ENCODE results near the gene PKNOX1. TPM values are rescaled to one million over a fixed set of nuclear protein-coding genes. Genes with fewer than 3 reads are reported as not detected.
A peak's percentile ranks its signal among the peaks of the same experiment; 100 is the strongest.
"Not testable (repeated sequence)": the region's sequence is repeated elsewhere in the genome, so short reads cannot be mapped to it uniquely, and the experiment has no call there.

PKNOX1 gene
- total and polyA plus RNA-seq, 2 donors, result 16.0 to 19.2 TPM

DNA sequence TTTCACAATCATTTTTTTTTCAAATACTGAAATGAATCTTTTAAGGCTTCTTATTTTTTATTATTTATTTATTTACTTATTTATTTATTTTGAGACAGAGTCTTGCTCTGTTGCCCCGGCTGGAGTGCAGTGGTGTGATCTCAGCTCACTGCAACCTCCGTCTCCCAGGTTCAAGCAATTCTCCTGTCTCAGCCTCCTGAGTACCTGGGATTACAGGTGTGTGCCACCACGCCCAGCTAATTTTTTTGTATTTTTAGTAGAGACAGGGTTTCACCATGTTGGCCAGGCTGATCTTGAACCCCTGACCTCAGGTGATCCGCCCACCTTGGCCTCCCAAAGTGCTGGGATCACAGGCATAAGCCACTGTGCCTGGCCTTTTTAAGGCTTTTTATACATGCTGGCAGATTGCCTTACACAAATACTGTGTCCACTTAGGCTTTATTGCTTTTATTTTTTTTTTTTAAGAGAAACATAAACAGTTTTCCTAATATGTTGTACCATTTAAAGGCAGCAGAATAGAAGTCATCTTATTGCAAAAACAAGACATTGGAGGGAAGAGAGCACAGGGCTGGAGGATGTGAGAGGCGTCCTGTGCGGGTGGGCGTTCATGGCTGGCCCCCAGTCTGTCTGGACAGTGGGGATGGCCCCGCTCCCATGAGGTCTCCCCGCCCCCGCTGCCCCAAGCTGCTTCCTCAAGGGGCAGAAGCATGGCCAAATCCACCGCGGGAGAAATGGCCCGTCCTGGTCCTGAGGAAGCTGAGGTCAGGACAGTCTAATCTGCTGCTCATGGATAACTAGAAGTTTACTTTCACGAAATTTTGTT lies 31.9 kb downstream of the PKNOX1 start:
- not testable (repeated sequence) for DNase-seq (ENCODE audit: extremely low spot score); H3K36me3 ChIP-seq (ENCODE audit: insufficient read depth)
- 42% methylated on average over 14 of the region's 14 CpGs for WGBS

DNA sequence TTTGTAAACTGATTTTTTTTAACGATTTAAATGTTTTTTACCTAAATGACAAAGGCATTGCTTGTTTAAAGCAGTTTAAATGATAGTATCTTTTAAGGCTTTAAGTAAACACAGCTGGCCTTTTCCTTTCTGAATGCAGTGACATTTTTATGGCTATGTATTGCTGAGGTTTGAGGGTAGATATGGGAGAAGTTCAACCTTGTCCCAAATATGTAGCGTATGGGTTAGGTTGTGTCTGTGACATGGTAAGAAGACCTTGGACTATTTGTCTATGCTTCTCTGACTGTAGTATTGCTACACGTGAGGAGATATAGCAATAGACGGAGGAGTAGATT lies 32.5 kb downstream of the PKNOX1 start:
- peaks cover 2% of the 10 kb centered on the region for H3K36me3 ChIP-seq (ENCODE audit: insufficient read depth)
- H3K27ac ChIP-seq (ENCODE audit: low read depth), result no peak overlapping the region
- DNase-seq (ENCODE audit: extremely low spot score), result no peak
- H3K4me3 ChIP-seq (ENCODE audit: low read depth, low read length), result no peak overlapping the region
- H3K4me1 ChIP-seq (ENCODE audit: insufficient read depth), result no peaks in the 10 kb centered on the region
- 41% methylated on average over 4 of the region's 4 CpGs for WGBS

More for the DNA sequence above, 31.9 kb downstream of the PKNOX1 start:
- not testable (repeated sequence) for H3K4me3 ChIP-seq (ENCODE audit: low read depth, low read length); H3K4me1 ChIP-seq (ENCODE audit: insufficient read depth)
- peak overlapping the region; percentile 48 for H3K27ac ChIP-seq (ENCODE audit: low read depth)

DNA sequence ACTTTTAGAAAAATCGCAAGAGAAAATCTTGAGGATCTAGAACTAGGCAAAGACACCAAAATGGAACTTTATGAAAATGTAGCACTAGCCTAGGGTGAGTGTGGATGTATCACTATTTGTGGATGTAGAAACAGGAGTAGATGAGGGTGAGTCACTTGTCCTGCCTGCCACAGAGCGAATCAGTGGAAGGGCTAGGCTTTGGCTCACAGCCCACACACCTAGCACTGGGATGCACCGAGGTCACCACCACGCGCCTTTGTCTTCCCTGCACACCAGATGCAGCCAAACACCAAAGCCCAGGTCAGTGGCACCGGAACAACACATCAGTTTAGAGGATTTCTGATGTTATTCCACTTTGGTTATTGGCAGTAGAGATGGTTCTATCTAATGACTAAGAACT lies 38.2 kb downstream of the PKNOX1 start:
- WGBS, result 89% methylated on average over 6 of the region's 6 CpGs
- peaks cover 2% of the 10 kb centered on the region for H3K36me3 ChIP-seq (ENCODE audit: insufficient read depth)
- no peak for DNase-seq (ENCODE audit: extremely low spot score)
- no peaks in the 10 kb centered on the region for H3K4me1 ChIP-seq (ENCODE audit: insufficient read depth)
- H3K4me3 ChIP-seq (ENCODE audit: low read depth, low read length), result no peak overlapping the region
- H3K27ac ChIP-seq (ENCODE audit: low read depth), result no peak overlapping the region

DNA sequence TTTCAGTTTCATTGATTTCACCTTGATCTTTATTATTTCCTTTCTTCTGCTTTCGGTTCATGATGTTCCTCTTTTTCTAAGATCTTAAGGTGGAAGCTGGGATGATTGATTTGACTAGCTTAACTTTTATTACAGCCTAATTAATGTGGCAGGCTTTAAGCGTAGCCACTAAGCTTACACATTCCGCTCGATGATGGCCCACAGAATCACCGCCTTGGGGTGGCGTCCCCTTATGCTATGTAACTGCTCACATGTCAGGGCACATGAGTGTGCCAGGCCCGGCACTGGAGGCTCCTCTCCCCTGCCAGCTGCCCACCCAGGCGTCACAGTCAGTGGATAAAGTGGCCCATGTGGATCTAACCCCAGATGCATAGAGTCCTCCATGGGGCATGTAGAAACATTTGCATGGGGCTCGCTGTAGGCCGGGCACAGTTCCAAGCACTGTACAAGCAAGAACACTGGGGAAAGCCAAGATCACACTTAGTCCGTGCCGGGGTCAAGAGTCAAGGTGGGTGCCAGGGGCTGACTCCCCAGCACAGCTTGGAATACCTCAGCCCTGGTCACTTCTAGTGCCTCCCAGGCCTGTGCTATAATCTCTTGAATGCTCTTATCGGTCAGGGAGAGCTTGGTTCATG lies 41.7 kb downstream of the PKNOX1 start:
- Histone ChIP-seq H3K4me3 (ENCODE audit: low read depth, low read length) (no peak overlapping the region), H3K27ac (ENCODE audit: low read depth) (no peak overlapping the region), H3K4me1 (ENCODE audit: insufficient read depth) (no peaks in the 10 kb centered on the region), H3K36me3 (ENCODE audit: insufficient read depth) (no peaks in the 10 kb centered on the region)
- whole genome bisulfite sequencing, result 91% methylated on average over 13 of the region's 13 CpGs
- DNase-seq (ENCODE audit: extremely low spot score), result no peak

DNA sequence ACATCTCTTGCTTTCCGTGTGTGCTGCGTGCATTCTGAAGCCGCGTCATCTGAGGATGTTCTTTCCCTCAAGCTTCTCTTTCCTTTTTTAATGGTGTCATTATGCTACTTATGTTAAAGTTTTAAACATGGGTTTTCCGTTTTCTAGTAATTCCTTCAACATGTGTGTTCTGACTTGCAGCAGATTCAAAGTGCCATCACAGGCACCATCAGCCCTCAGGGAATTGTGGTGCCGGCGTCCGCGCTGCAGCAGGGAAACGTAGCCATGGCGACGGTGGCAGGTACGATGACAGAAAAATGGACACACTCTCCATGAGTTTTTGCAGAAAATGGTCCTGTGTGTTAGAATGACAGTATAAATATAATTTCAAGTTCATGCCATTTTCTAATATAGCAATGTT lies 42.4 kb downstream of the PKNOX1 start:
- 94% methylated on average over 13 of the region's 13 CpGs for WGBS
- Histone ChIP-seq H3K4me3 (ENCODE audit: low read depth, low read length) (no peak overlapping the region), H3K36me3 (ENCODE audit: insufficient read depth) (no peaks in the 10 kb centered on the region)

DNA sequence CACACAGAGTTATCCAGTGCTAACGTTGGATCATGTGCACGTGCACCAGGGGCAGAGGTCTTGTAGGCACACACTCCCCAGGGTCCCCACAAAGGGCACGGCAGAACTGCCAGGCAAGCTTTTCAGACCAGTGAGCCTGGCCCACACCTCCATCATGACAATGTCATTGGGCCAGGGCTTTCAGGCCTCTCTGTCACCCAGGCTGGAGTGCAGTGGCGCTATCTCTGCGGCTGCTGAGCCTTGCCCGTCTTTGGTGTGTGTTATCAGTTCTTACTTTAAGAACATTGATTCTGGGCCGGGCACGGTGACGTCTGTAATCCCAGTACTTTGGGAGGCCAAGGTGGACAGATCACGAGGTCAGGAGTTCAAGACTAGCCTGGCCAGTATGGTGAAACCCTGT lies 44.2 kb downstream of the PKNOX1 start:
- Histone ChIP-seq H3K27ac (ENCODE audit: low read depth) (no peak overlapping the region), H3K36me3 (ENCODE audit: insufficient read depth) (no peaks in the 10 kb centered on the region), H3K4me3 (ENCODE audit: low read depth, low read length) (no peak overlapping the region), H3K4me1 (ENCODE audit: insufficient read depth) (no peaks in the 10 kb centered on the region)
- WGBS, result 87% methylated on average over 10 of the region's 10 CpGs
- DNase-seq (ENCODE audit: extremely low spot score), result no peak

More for the DNA sequence above, 42.4 kb downstream of the PKNOX1 start:
- Histone ChIP-seq H3K4me1 (ENCODE audit: insufficient read depth) (no peaks in the 10 kb centered on the region), H3K27ac (ENCODE audit: low read depth) (no peak overlapping the region)
- no peak for DNase-seq (ENCODE audit: extremely low spot score)

DNA sequence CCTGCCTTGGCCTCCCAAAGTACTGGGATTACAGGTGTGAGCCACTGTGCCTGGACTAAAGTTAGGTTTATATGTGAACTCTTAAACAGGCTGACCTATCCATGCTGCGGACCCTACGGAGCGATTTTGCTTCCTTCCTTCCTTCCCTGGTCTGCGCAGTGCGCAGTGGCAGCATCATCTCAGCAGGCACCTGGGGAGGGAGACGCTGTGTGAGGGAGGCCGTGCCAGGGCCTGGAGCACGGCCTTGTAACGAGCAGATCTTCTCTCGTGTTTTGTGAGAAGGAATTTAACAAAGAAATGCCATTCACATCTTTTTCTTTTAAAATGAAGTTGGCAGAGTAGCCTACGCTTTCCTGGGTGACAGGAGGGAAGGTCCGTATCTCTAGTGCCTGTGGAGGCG lies 45.8 kb downstream of the PKNOX1 start:
- Histone ChIP-seq H3K4me1 (ENCODE audit: insufficient read depth) (no peaks in the 10 kb centered on the region), H3K36me3 (ENCODE audit: insufficient read depth) (no peaks in the 10 kb centered on the region)
- WGBS, result 94% methylated on average over 13 of the region's 13 CpGs

DNA sequence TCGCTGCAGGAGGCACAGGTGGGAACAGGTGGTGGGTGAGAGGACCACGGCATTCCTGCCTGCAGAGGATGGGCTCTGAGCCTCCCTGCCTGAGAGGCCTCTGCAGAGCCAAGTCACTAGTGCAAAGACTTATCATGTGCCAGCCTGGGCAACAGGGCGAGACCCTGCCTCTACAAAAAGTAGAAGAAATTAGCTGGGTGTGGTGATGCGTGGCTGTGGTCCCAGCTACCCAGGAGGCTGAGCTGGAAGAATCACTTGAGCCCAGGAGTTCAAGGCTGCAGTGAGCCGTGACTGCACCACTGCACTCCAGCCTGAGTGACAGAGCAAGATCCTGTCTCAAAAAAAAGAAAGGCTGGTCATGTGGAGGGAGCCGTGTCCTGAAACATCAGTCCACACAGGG lies 46.4 kb downstream of the PKNOX1 start:
- 92% methylated on average over 6 of the region's 6 CpGs for WGBS
- Histone ChIP-seq H3K4me3 (ENCODE audit: low read depth, low read length) (no peak overlapping the region), H3K4me1 (ENCODE audit: insufficient read depth) (no peaks in the 10 kb centered on the region), H3K36me3 (ENCODE audit: insufficient read depth) (no peaks in the 10 kb centered on the region), H3K27ac (ENCODE audit: low read depth) (no peak overlapping the region)
- DNase-seq (ENCODE audit: extremely low spot score), result no peak

More for the DNA sequence above, 45.8 kb downstream of the PKNOX1 start:
- no peak for DNase-seq (ENCODE audit: extremely low spot score)
- no peak overlapping the region for H3K27ac ChIP-seq (ENCODE audit: low read depth)
- H3K4me3 ChIP-seq (ENCODE audit: low read depth, low read length), result no peak overlapping the region

DNA sequence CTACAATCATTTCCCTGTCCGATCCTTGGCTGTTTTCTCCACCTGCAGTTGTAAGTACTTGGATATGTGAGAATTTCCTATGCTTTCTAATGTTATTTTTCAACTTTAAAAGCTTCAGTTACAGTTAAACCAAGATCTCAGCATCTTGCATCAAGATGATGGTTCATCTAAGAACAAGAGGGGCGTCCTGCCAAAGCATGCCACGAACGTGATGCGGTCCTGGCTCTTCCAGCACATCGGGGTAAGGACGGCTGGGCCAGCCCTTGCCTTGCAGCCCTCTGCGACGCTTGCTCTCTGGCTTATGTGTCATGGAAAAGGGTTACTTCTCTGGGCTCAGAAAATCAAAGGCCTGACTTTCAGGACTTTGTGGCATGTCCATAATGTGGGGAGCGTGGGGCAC lies 46.8 kb downstream of the PKNOX1 start:
- Histone ChIP-seq H3K4me3 (ENCODE audit: low read depth, low read length) (no peak overlapping the region), H3K36me3 (ENCODE audit: insufficient read depth) (no peaks in the 10 kb centered on the region), H3K4me1 (ENCODE audit: insufficient read depth) (no peaks in the 10 kb centered on the region), H3K27ac (ENCODE audit: low read depth) (no peak overlapping the region)
- no peak for DNase-seq (ENCODE audit: extremely low spot score)
- WGBS, result 93% methylated on average over 10 of the region's 10 CpGs

DNA sequence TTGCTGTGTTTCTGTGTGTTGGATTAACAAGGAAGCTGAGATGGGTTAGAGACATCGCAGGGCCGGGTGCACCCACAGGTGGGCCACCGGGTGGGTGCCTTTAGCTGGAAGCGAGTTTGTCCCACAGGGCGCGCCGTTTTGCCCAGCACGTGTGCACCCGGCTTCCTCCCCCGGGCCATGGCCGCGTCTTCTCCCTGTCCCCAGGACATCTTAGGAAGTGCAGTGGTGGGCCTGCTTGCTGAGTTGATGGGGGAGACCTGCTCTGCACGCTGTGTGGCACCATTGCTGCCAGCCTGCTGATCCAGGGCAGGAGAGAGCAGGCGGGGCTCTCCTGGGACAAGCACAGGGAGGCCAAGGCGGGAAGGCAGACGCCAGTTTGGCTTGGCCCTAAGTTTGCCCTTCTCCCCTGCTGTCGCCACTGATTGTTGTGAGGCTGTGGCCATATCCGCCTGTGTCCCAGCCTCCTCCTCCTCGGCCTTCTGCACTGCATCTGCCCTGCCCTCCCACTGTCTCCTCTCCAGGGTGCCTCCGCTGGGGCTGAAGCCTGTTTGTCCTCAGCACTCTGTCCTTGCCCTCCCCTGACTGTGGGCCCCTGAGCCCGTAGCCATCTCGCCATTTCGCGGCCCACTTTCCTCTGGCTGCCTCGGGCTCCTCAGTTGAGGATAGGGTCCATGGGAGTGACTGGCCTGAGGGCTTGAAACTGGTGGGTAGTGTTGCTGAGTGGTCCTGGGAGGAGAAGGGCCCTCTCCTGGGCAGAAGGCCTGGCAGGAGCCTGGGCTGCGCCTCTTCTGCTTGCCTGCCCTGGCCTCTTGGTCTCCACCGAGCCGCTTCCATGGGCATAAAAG lies 47.6 kb downstream of the PKNOX1 start:
- DNase-seq (ENCODE audit: extremely low spot score), result no peak
- Histone ChIP-seq H3K27ac (ENCODE audit: low read depth) (no peak overlapping the region), H3K4me3 (ENCODE audit: low read depth, low read length) (no peak overlapping the region), H3K36me3 (ENCODE audit: insufficient read depth) (no peaks in the 10 kb centered on the region), H3K4me1 (ENCODE audit: insufficient read depth) (no peaks in the 10 kb centered on the region)
- WGBS, result 94% methylated on average over 28 of the region's 28 CpGs

DNA sequence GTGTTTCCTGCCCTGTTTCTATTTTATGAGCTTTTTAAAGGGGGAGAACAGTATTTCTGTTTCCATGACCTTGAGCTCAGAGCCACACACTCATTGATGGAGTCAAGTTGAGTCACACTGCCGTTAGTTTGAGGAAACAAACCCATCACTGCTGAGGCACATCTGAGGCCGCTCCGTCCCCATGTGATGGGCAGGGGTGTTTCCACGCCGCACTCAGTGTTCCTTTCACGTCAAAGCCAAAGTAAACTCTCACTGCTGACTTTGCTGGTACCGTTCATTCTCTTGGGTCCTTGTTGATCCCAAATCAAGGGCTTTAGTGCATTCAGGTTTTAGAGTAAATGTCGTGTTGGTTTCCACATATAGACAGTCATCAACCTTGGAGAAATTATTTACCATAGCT lies 48.8 kb downstream of the PKNOX1 start:
- Histone ChIP-seq H3K4me1 (ENCODE audit: insufficient read depth) (no peaks in the 10 kb centered on the region), H3K4me3 (ENCODE audit: low read depth, low read length) (no peak overlapping the region), H3K27ac (ENCODE audit: low read depth) (no peak overlapping the region), H3K36me3 (ENCODE audit: insufficient read depth) (no peaks in the 10 kb centered on the region)
- 95% methylated on average over 8 of the region's 8 CpGs for WGBS
- no peak for DNase-seq (ENCODE audit: extremely low spot score)

DNA sequence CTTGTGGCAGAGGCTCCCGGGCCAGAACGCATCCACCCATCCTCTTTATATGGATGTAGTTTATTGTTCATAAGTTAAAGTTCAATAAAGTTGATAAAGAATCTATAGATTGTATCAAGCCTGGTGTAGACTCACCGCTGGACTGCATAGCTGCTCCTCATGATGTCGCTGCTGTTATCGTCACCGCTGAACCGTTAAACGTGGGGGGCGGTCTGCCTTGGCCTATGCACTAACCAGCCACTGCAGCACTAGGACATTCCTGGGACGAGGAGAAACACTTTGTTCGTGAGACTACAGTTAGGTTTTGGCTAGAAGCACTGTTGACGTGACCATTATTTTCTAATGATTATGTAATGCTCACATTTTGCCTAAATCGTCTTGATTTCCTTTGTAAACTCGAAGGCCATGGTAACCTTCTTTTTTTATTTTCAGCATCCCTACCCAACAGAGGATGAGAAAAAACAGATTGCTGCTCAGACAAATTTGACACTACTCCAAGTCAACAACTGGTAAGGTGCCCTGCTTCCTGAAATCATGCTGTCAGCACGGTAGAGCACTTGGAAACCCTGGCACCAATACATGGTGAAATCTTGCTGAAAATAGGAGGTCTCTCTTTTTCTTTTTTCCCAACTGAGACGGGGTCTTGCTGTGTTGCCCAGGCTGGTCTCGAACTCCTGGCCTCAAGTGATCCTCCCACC lies 50.2 kb downstream of the PKNOX1 start:
- DNase-seq (ENCODE audit: extremely low spot score), result no peak
- WGBS, result 84% methylated on average over 17 of the region's 17 CpGs

DNA sequence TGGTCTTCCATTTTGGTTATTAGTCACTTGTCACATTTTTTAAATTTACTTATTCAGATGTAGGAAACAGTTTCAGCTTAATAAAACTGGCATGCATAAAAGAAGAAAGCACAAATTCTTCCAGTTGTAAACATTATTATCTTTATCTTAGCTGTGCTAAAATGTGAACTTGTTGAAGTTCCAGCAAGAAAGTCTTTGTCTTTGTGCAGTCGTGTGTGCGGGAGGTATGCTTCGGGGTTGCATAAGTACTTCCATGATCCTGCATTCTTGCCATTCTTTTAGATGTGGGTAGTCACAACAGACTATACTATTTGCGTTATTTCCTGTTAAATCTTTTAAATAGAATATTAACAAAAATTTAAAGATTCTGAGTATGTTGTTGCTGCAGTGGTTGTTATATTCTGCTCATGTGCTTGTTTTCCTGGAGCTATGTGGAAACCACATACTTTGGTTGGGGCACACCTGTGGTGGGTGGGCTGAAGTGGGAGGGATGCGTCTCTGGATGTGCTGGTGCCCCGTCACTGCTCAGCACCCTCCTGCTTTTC lies 51.3 kb downstream of the PKNOX1 start:
- Histone ChIP-seq H3K27ac (ENCODE audit: low read depth) (no peak overlapping the region), H3K4me3 (ENCODE audit: low read depth, low read length) (no peak overlapping the region), H3K4me1 (ENCODE audit: insufficient read depth) (no peaks in the 10 kb centered on the region), H3K36me3 (ENCODE audit: insufficient read depth) (peaks cover 5% of the 10 kb centered on the region)
- 65% methylated on average over 6 of the region's 6 CpGs for WGBS
- DNase-seq (ENCODE audit: extremely low spot score), result no peak

More for the DNA sequence above, 50.2 kb downstream of the PKNOX1 start:
- H3K27ac ChIP-seq (ENCODE audit: low read depth), result no peak overlapping the region
- H3K36me3 ChIP-seq (ENCODE audit: insufficient read depth), result peaks cover 2% of the 10 kb centered on the region
- H3K4me1 ChIP-seq (ENCODE audit: insufficient read depth), result no peaks in the 10 kb centered on the region
- H3K4me3 ChIP-seq (ENCODE audit: low read depth, low read length), result no peak overlapping the region
